CD4-positive, alpha-beta T cell treated with Interferon gamma for 1 hour (primary cell): ENCODE measurements around the gene SOX14.

Experiments
- DNase-seq: peaks from one replicate; pipeline ENCODE4 v3.0.0-alpha.2; 2020

SOX14 gene

DNA sequence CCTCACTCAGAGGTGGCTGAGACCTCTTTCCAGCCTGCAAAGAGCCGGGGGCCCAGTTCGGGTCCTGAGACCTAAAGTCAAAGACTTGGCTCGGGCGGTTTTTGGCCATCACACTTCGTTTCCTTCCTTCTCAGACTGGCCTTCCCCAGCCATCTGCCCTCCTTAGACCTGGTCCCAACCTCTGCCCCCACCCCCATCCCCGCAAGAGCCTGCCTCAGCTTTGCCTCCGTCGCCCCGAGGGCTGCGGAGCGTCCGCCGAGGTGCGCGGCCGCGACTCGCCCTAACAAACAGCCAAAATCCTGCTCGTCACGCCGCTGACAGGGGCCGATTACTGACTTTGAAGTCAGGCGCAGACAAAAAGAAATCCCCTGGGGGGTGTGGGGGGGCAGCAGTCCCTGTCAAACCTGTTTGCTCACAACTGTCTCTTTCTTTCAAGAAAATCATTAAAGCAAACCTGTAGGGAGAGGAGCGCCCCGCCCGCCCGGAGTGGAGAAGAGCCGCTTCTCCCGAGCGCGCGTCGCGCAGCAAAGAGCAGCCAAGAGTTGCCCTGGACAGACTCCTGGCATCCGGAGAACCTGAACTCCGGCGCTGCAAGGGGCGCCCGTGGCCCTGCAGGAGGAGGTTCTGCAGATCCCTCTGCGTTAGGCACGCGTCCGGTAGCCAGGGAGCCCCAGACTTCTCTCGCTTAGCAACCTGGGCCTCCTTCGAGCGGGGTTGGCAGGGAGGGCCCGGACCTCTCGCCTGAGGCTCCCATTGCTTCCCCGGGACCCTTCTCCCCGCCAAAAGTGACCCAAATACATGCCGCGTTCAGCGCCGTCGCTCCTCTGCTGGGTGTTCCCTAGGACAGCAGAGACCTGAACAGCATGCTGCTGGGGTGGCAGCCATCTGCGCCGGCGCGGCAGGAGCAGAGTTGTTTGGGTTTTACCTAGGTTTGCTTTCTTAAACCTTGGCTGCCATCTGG, 4.5 kb downstream of the SOX14 start:
- DNase-seq = no peak

DNA sequence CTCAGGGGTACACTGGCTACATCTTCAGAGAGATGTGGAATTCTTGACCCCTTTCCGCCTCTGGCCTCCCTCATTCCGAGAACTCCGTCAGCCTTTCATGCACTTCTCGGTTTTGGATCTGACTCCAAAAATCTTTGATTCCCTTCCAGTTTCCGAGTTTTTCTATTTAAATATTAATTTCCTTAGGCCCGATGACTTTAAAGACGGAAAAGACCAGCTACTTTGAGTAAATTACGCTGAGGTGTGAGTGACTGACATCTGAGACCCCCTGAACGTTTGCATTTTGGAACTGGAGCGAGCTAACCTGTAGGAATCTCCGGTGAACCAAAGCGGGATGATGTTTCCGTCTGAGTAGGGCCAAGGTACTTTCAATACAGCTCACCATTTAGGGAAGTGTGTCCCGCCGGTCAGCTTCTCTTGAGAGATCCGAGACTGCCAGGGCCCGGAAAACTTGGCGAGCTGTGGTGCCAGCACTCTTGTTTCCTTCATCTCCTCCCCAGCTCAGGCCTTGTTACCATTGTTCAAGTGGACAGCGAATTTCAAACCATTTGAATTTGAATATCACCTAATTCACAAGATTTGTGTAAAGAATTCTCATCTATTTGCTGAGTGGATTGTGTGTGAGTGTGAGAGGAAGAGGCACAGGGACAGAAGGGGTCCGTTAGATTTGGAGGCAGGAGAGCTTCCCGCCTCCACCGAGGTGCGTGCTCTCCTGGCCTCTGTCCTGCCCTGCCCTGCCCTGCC, 5.4 kb downstream of the SOX14 start:
- no peak for DNase-seq

DNA sequence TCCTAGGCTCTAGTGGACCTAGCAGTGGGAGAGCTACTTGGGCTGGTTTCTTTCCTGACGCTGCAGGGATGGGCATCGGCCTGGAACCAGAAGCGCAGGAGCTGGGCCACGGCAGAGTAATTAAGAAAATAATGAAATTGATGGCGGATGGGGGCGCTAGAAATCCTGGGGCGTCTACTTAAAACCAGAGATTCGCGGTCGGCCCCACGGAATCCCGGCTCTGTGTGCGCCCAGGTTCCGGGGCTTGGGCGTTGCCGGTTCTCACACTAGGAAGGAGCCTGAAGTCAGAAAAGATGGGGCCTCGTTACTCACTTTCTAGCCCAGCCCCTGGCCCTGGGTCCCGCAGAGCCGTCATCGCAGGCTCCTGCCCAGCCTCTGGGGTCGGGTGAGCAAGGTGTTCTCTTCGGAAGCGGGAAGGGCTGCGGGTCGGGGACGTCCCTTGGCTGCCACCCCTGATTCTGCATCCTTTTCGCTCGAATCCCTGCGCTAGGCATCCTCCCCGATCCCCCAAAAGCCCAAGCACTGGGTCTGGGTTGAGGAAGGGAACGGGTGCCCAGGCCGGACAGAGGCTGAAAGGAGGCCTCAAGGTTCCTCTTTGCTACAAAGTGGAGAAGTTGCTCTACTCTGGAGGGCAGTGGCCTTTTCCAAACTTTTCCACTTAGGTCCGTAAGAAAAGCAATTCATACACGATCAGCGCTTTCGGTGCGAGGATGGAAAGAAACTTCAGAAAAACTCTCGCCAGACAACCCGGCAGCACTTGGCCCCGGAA, 6.1 kb downstream of the SOX14 start:
- DNase-seq = no peak

DNA sequence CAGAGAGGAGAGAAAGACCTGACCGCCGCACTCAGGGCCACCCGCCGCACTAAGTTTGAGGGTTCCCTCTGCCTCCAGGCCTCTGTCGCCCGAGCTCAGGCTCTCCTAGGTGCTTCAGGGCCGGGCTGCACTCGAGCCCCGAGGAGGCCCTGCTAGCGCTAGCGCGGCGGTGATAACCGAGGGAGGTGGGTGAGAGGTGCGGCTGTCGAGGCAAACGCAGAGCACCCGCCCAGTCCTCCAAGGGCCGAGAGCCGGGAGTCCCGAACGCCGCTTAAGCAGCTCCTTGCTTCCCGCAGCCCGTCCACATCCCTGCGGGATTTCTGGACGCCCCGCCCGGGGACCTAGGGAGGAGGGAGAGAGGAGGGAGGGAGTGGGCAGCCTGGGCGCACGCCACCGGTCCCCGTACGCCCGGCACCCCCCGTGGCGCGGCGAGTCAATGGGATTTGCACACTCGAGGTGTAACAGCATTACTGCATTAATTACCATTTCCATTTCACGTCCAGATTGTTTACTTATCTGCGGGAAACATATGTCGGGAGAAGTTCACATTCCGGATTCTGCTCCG, 6.8 kb downstream of the SOX14 start:
- no peak for DNase-seq

DNA sequence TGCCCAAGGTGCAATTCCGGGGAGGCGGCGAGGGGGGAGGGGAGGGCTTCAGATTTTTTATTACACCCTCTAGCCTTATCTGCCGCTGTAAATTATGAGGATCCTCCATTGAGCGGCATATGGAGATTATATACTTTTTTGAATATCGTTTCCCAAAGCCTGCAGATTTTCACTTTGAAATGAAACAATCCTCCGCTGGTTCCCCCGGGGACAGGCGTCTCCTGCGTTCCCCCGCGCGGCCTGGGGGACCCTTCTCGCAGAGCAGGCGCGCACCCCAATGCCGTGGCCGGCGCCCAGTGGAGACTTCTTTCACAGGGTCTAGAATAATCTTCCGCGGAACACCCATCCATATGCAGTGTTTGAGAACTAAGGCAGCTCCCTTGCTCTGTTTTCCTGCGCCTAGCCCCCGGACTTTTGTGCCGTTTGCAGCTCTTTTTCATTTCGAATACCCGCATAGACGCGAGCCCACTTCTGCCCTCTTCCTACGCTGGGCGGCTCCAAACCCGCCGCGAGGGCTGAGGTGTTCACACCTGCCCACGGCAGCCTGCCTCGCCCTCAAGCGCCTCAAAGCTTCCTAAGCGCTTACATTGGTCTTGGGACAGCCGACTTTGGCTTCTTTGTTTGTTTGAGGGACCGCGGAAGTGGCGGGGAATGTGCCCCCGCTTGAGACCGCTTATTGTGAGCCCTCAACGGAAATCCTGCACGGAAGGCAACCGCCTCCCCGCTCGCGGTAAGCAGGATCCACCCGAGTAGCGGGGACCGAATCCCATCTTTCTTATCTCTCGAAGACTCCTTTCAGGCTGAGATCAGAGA, 7.5 kb downstream of the SOX14 start:
- DNase-seq = no peak

DNA sequence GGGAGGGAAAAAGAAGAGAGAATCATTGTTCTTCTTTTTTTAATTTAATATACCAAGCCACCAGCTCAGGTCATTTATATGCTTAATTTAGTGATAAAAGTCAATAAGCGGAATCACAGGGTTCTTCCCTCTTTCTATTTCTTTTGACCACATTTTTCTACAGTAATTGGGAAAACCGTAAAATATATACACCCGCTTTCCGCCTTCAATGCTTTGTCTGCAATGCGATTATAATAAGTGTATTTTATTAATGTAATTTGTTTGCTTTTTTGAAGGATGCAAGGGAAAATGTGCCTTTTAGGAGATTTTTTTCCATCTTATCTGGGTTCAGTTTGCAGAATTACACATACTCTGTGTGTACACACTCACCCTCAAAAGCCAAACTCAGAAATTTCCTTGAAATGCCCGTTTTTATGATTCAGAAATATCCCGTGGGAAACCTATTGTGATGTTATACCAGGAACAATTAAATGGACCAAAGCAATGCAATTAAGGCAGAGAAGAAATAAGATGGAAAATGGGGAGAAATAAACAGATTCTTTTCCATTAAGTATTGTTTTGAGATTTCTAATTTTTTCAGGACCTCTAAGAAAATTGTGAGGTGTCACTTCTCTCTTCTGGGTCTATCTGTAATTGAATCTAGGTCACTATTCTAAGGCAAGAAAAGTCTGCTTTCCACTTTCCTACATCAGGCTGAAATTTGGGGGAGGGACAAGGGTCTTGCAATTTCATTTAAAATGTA, 8.3 kb downstream of the SOX14 start:
- no peak for DNase-seq

DNA sequence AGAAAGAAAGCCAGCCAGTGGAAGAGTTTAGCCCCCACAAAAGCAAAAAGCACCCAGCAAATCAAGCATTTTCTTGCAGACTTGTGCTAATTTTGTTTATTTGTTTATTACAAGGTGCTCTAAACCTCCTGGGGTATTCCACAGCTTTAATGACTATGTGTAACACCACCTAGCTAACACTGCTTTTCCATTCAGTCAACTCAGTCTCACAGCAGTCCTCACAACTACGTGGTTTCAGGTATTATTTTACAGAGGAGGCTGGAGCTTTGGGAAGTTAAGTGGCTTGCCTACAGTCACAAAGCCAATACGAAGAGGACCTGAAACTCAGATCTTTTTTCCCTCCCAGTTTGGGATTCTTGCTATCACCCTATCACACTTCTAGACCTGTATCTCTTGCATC, 14.8 kb downstream of the SOX14 start:
- no peak for DNase-seq

DNA sequence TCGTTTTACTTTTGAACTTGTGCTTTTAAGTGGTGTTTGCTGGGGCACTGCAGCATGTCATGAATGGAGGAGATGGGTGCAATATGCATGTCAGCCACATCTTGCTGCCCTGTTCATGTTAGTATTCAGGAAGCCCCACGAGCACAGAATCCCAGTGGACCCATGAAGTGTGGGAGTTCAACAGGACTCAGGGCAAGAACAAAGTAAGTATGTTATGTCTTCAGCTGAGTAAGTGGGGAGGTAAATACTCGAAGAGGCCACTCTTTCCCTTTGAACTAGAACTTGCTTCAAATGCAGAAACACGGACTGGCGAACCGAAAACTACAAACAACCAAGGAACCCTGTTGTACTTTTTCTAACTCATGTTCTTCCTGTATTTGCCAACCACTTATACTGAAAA, 23.4 kb downstream of the SOX14 start:
- DNase-seq = no peak

DNA sequence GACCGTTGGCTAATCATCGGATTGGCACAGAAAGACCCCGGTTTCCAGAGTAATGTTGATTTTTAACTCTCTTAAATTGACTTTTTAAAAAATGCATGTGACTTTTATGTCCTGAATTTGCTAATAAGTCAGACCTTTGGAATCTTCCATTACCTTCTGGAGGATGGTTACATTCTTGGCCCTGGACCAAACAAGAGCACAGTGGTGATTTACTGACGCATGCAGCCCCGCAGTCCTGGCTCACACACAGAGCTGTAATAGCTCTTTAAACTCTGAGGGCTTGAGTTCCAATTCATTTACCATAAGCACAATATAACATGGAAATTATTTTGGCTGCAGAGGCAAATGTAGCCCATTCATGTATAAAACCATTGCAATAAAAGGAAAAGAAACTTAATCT, 25.1 kb downstream of the SOX14 start:
- DNase-seq = no peak

DNA sequence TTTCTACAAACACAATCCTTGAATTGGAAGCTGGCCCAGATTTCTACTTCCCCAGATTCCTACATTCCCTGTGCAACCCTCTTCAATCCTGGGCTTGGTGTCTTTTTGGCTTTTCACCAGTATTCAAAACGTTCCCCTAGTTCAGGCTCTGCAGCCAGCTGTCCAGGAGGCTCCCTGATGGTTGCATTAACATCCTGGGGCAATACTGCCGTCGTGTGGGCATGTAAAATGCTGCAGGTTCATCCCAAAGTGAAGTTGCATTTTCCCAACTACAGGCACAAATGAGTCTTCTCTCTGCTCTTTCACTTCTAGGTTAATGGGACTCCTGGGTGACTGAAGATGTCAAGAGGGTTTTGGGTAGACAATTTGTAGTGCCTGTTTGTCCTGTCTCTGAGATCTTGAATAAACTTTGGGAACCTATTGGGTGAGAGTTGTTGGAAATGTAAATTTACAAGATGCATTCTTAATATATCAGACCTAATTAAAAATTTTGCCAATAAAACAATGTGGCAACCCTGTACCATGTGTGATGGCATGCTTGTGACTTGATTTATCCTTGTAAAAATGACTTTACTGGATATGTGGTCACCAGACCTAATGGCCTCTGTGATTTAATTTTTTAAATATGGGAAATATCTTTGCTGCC, 28.6 kb downstream of the SOX14 start:
- no peak for DNase-seq

DNA sequence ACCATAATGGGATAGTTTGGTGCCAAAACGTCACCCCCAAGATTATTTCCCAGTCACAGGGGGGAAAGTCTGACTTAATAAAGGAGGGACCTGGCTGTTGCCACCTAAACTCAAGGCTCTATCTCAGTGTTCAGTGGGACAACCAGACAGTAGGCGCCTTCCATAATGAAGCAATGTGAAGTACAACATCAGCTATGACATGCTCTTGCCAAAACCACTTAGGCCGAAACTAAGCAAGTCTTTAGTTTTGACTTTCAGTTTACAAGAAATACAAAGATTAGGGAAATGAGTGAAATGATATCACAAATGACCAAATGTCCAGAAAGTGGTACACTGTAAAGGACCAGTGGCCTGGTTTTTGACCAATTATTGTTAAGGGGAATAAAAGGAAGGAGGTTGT, 32.9 kb downstream of the SOX14 start:
- DNase-seq = no peak

DNA sequence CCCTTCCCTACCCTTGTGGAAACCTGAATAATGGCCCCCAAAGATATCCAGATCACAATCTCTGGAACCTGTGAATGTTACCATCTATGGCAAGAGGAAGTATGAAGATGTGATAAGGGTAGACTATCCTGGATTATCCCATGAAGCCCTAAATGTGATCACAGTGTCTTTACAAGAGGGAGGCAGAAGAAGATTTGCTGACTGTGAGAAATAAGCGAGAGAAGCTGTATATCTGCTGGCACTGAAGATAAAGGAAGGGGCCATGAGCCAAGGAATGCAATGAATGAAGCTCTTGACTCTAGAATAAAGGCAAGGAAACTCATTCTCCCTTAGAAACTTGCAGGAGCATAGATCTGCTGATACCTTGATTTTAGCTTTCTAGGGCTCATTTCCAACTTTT, 39.1 kb downstream of the SOX14 start:
- no peak for DNase-seq

DNA sequence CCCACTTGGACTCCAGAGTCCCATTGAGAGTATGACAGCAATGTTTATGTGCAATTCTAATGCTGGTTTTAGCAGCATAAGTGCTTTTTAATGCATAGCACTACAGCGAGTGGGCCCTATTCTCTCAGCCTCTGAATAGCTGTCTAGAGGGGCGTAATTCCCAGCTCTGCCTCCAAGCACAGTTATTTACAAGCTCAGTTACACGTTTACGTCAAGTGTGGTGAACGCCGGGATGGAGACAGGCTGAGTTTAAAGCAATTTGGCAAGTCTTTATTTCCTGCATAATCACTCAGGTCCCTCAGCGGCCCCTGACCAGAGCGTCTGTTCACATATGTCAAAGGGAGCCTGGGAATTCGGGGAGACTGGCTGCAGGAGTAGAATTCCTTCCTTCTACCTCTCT, 43.9 kb downstream of the SOX14 start:
- DNase-seq = no peak

DNA sequence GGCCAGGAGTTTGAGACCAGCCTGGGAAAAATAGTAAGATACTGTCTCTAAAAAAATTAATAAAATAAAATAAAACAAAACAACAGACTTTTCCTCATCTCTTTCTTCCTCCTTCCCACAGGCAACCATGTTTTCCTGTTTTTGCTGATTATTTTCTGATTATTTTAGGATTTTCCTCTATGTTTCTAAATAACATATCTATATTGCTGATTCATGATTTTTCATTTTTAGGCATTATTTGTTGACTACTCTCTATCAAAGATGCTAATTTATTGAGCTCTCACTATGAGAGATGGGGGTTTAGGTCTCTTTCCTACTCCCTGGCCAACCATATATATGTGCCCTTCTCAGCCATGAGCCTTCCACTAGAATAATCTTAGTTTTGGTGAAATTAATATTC, 45.4 kb downstream of the SOX14 start:
- DNase-seq = no peak

DNA sequence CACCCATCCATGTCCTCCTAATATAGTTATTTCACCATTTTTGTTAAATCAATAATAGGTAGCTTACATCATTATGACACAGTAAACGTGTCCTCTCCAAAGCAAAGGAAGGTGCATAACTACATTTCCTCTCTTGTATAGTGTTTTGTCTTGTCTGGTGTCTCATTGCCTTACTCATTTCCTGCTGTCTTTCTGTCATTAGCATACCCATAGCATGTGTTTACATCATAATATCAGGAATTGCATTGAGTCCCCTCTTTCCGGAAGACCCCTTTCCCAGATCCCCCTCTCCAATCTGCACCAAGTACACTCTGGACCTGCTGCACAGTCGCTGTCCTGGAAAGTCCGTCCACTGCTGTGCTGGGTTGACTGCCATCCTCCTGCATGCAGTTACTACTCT, 47.9 kb downstream of the SOX14 start:
- DNase-seq = no peak

DNA sequence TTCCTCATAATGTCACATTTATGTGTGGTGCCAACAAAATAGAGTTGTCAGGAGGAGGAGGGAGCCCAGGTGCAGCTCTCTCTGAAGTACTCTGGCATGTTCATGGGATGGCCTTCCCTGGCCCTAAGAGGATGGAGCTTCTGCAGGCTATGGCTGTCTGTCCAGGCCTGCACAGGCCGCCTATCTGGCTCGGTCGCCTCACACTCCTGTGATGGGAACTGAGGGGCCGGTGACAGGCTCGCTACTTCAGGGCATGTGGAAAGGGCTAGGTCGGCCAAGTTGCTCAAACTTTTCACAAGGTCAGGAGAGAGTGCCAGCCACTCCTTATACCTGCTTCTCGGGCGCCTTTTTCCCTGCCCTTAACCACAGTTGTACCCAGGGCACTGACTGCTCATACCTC, 51.1 kb downstream of the SOX14 start:
- DNase-seq = no peak
